SJSA1 (cell line): ENCODE results near the gene RANBP3L. TPM values are rescaled to one million over a fixed set of nuclear protein-coding genes. Genes with fewer than 3 reads are reported as not detected.
"Not testable (repeated sequence)": the region's sequence is repeated elsewhere in the genome, so short reads cannot be mapped to it uniquely, and the experiment has no call there.

ENCODE experiments used
- DNase-seq, 2 experiments: peaks; one replicate each; pipeline ENCODE4 v3.0.0-alpha.2; 2015 to 2020; ENCODE audit warnings: low spot score in 2 of 2, low read depth in 1 of 2
- H3K27ac ChIP-seq: fragments of 250-450 bp; sonication (Bioruptor Pico); 2 replicates; pipeline ENCODE4 v1.5.1; 2020; ENCODE audit warnings: mild to moderate bottlenecking, moderate library complexity
- H3K27me3 ChIP-seq: fragments of 250-450 bp; sonication (Bioruptor Pico); replicated peaks from 2 replicates; pipeline ENCODE4 v1.5.1; 2020; ENCODE audit warnings: mild to moderate bottlenecking, moderate library complexity
- H3K36me3 ChIP-seq: fragments of 250-450 bp; sonication (Bioruptor Pico); 2 replicates; pipeline ENCODE4 v1.5.1; 2020; ENCODE audit warnings: mild to moderate bottlenecking
- H3K4me1 ChIP-seq: fragments of 250-450 bp; sonication (Bioruptor Pico); replicated peaks from 2 replicates; pipeline ENCODE4 v1.6.1; 2021; ENCODE audit warnings: mild to moderate bottlenecking
- H3K4me3 ChIP-seq: fragments of 250-450 bp; sonication (Bioruptor Pico); 2 replicates; pipeline ENCODE4 v1.5.1; 2020; ENCODE audit warnings: mild to moderate bottlenecking
- H3K9me3 ChIP-seq: fragments of 250-450 bp; sonication (Bioruptor Pico); replicated peaks from 2 replicates; pipeline ENCODE4 v1.5.1; 2020; ENCODE audit warnings: mild to moderate bottlenecking
- total RNA-seq: library from RNA; depleted of rRNA; stranded (reverse); fragments of >200 nt; shearing (Covaris generic); gene quantifications from 2 replicates; pipeline ENCODE4 v1.2.3, GENCODE V29; 2014; rRNA removed

RANBP3L gene, protein sequence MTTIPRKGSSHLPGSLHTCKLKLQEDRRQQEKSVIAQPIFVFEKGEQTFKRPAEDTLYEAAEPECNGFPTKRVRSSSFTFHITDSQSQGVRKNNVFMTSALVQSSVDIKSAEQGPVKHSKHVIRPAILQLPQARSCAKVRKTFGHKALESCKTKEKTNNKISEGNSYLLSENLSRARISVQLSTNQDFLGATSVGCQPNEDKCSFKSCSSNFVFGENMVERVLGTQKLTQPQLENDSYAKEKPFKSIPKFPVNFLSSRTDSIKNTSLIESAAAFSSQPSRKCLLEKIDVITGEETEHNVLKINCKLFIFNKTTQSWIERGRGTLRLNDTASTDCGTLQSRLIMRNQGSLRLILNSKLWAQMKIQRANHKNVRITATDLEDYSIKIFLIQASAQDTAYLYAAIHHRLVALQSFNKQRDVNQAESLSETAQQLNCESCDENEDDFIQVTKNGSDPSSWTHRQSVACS
- total RNA-seq, result not detected in 2 replicates

- Histone ChIP-seq H3K4me1 (peaks cover 17% of the 10 kb centered on the region), H3K36me3 (no peaks in the 10 kb centered on the region), H3K9me3 (no peaks in the 10 kb centered on the region), H3K4me3 (peak within 1 kb of the TSS; percentile 24), H3K27me3 (no peaks in the 10 kb centered on the region), H3K27ac (peak within 1 kb of the TSS; percentile 27; the same call in 1 of the 2 replicates)
- peak in 1 of 2 experiments; percentile 55 for DNase-seq
These were observed at the start of gene RANBP3L for GRCh38 chr5:36301858-36302603. Gene RANBP3L (minus strand): TSS chr5:36301902. CDS start chr5:36301416, 486 bp downstream.

GRCh38 chr5:36346896-36347690 lies 45.4 kb upstream of the RANBP3L start:
- no peaks in the 10 kb centered on the region; the same call in 1 of the 2 replicates for H3K4me1 ChIP-seq
- no peak overlapping the region for H3K27ac ChIP-seq
- H3K9me3 ChIP-seq, result no peaks in the 10 kb centered on the region
- DNase-seq, result no peak
- no peaks in the 10 kb centered on the region for H3K36me3 ChIP-seq
- H3K27me3 ChIP-seq, result 0 out of 2 replicates have a peak, but pooled peaks cover 6% of the 10 kb centered on the region
- no peak overlapping the region for H3K4me3 ChIP-seq

- Histone ChIP-seq H3K9me3 (no peaks in the 10 kb centered on the region), H3K4me1 (no peaks in the 10 kb centered on the region; the same call in 1 of the 2 replicates), H3K27me3 (peaks cover 6% of the 10 kb centered on the region; the same call in 1 of the 2 replicates), H3K27ac (no peak overlapping the region), H3K4me3 (no peak overlapping the region), H3K36me3 (no peaks in the 10 kb centered on the region)
- no peak for DNase-seq
These were observed 43.2 kb upstream of the RANBP3L start for GRCh38 chr5:36344899-36345298.

DNA sequence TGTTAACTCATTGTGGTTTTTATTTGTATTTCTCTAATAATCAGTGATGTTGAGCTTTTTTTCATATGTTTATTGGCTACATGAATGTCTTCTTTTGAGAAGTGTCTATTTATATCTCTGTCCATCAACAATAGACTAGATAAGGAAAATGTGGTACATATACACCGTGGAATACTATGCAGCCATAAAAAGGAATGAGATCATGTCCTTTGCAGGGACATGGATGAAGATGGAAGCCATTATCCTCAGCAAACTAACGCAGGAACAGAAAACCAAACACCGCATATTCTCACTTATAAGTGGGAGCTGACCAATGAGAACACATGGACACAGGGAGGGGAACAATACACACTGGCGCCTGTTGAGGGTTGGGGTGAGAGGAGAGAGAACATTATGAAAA lies 40.0 kb upstream of the RANBP3L start:
- H3K36me3 ChIP-seq, H3K4me3 ChIP-seq, H3K9me3 ChIP-seq: not testable (repeated sequence)

DNA sequence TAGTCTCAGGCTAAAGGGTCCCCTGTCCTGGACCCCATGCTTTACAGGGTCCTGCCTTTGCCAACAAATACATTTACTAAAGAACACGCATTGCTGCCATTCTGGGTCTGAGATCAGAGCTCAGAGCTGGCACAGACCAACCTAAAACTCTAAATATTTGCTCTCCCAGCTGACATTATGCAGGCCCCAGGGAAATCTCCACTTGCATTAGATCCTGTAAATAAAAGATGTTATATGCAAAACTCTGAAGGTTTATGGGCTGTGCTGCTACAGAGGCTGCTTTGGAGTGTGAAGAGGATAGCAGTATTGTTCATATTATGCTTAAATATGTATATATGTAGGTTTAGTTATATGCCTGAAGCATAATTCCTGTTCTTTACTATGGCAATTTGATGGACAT lies 35.9 kb upstream of the RANBP3L start:
- H3K4me1 ChIP-seq, result no peaks in the 10 kb centered on the region
- no peak overlapping the region for H3K27ac ChIP-seq
- no peak overlapping the region for H3K4me3 ChIP-seq
- peaks cover 9% of the 10 kb centered on the region; the same call in 1 of the 2 replicates for H3K27me3 ChIP-seq
- no peaks in the 10 kb centered on the region for H3K9me3 ChIP-seq
- H3K36me3 ChIP-seq, result no peaks in the 10 kb centered on the region
- DNase-seq, result no peak

More for the DNA sequence above, 40.0 kb upstream of the RANBP3L start:
- DNase-seq, H3K4me1 ChIP-seq, H3K27ac ChIP-seq: not testable (repeated sequence)
- peaks cover 14% of the 10 kb centered on the region; the same call in 1 of the 2 replicates for H3K27me3 ChIP-seq

DNA sequence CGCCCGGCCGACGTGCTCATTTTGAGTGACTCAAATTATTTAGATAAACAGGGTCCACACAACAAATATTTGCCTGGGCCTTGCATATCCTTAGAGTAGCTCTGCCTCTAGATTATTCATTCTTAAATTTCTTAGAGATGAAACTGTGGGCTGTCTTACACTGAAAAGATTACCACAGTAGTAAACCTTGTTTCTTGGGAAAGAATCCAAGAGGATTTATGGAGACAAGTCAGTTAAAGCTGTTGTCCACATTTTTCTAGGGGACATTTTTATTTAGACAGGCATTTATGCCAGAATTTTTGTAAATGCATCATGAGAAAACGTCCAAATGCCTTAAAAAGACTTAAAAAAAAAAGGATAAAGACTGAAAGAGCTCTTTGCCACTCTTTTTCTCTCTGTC lies 32.6 kb upstream of the RANBP3L start:
- Histone ChIP-seq H3K4me1 (no peaks in the 10 kb centered on the region), H3K27ac (no peak overlapping the region), H3K27me3 (0 out of 2 replicates have a peak, but pooled peaks cover 5% of the 10 kb centered on the region), H3K36me3 (no peaks in the 10 kb centered on the region), H3K4me3 (no peak overlapping the region), H3K9me3 (no peaks in the 10 kb centered on the region)
- DNase-seq, result no peak

GRCh38 chr5:36332720-36333119 lies 31.0 kb upstream of the RANBP3L start:
- H3K4me1 ChIP-seq, H3K27me3 ChIP-seq, DNase-seq, H3K36me3 ChIP-seq, H3K4me3 ChIP-seq, H3K27ac ChIP-seq, H3K9me3 ChIP-seq: not testable (repeated sequence)

DNA sequence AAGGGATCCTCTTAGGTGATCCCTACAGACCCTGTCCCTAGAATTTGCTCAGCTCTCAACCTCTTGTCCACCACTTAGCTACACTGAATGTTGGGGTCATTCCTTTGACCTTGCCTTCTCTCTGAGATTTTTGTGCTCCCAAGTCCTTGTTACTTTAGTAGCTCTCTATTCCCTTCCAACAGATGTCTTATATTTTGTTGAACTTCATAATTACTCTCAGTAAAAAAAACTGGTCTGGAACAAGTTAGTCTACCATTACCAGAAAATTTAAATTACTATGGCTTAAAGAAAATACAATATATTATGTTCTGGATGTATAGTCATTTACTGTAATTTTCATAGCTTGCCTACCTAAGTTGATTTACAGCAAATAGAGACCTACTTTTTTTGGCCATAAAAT lies 23.5 kb upstream of the RANBP3L start:
- Histone ChIP-seq H3K9me3 (no peaks in the 10 kb centered on the region), H3K36me3 (no peaks in the 10 kb centered on the region), H3K4me1 (no peaks in the 10 kb centered on the region), H3K4me3 (no peak overlapping the region), H3K27ac (no peak overlapping the region), H3K27me3 (no peaks in the 10 kb centered on the region; the same call in 1 of the 2 replicates)
- no peak for DNase-seq

GRCh38 chr5:36323926-36324781 lies 22.5 kb upstream of the RANBP3L start:
- H3K9me3 ChIP-seq, result no peaks in the 10 kb centered on the region
- H3K36me3 ChIP-seq, result no peaks in the 10 kb centered on the region
- no peaks in the 10 kb centered on the region for H3K4me1 ChIP-seq
- no peak for DNase-seq
- no peaks in the 10 kb centered on the region; the same call in 1 of the 2 replicates for H3K27me3 ChIP-seq
- H3K27ac ChIP-seq, result no peak overlapping the region
- H3K4me3 ChIP-seq, result no peak overlapping the region

DNA sequence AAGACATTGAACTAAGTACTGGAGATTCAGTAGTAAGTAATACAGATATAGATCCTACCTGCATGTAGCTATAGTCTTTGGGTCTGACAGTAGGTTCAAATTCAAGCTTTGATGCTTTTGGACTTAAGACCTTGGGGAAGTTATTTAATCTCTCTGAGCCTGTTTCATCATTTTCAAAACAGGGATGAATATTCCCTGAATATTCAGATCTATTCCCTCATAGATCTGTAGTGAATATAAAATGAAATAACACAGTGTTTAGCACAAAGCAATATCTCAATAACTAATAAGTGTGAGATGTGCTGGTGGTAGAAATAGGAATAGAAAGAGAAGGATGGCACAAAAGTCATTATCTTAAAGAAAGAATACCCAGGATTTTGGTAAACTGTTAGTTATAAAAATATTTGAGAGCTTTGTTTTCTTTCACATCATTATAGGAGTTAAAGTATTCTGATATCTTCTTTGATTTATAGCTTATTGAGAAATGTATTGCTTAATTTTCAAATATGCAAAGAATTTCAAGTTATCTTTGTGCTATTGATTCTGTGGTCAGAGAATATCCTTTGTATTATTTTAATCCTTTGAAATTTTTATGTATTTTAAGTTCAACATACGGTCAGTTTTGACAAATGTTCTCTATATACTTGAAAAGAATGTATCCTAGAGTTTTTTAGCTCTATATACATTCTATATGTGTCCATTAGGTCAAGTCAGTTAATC lies 11.4 kb upstream of the RANBP3L start:
- H3K4me3 ChIP-seq, result no peak overlapping the region
- no peaks in the 10 kb centered on the region for H3K4me1 ChIP-seq
- DNase-seq, result no peak
- H3K27ac ChIP-seq, result no peak overlapping the region
- 0 out of 2 replicates have a peak, but pooled peaks cover 2% of the 10 kb centered on the region for H3K27me3 ChIP-seq
- H3K36me3 ChIP-seq, result no peaks in the 10 kb centered on the region
- no peaks in the 10 kb centered on the region for H3K9me3 ChIP-seq

DNA sequence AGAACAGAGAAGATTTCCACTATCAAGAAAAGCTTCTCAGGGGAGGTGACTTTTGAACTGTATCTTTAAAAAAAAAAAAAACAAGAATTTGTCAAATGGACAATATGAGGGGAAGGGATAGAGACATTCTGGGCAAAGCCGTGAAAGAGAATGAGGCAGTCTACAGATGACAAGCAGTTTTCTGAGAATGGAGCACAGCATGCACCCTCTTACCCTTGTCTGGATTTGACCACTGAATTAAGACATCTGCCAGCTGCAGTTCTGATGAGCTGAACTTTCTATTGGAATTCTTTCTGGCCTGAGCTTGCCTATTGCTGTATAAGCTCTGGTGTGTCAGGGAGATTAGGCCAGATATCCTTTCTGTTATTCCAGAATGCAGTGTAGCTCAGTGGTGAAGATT lies 10.3 kb upstream of the RANBP3L start:
- H3K27me3 ChIP-seq, result 0 out of 2 replicates have a peak, but pooled peaks cover 2% of the 10 kb centered on the region
- no peaks in the 10 kb centered on the region for H3K9me3 ChIP-seq
- H3K4me1 ChIP-seq, result no peaks in the 10 kb centered on the region
- H3K4me3 ChIP-seq, result no peak overlapping the region
- H3K27ac ChIP-seq, result no peak overlapping the region
- H3K36me3 ChIP-seq, result no peaks in the 10 kb centered on the region
- no peak for DNase-seq

DNA sequence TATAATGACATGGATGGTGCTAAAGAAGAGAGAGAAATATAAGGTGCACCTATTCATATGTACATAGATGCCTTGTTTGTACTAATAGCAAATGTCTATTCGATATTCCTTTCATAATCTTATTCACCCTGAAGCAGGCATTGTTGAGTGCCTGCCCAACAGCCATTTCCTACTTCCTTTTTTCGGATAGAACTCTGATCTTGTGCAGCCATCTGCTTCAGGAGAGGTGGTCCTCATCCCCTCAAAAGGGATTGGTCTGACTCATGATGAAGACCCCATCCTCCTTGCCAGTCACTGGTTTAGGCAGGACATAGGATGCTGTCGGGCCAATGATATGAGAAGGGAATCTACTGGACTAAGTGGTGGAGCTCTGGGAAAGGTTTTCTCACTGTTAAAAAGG lies 8.4 kb upstream of the RANBP3L start:
- Histone ChIP-seq H3K36me3 (no peaks in the 10 kb centered on the region), H3K27ac (no peak overlapping the region), H3K27me3 (no peaks in the 10 kb centered on the region), H3K4me1 (no peaks in the 10 kb centered on the region; the same call in 1 of the 2 replicates), H3K4me3 (no peak overlapping the region), H3K9me3 (no peaks in the 10 kb centered on the region)
- no peak for DNase-seq
